GDM1 (cell line): Measurements from ENCODE around the gene CNTN2.

Source experiments
- DNase-seq: peaks from one replicate; lab custom pipeline; 2025; lab: John Stamatoyannopoulos, UW

Gene CNTN2

GRCh38 chr1:205127646-205128045 is 84.6 kb downstream of the CNTN2 start:
- DNase-seq, result no peak
